Adrenal gland (tissue), 5 donors: ENCODE measurements around the gene ZNF697.
"Not testable (repeated sequence)": the region's sequence is repeated elsewhere in the genome, so short reads cannot be mapped to it uniquely, and the experiment has no call there.

Experiments used
- CTCF ChIP-seq, 6 experiments: fragments of 450-650 bp in 4 of 6; fragments of 200-600 bp in 2 of 6; sonication (generic) in 1 of 6; IDR thresholded peaks; 1 replicate in 5 of 6; 2 replicates in 1 of 6; pipeline versions ENCODE4 v1.5.1 to v1.8.0; 2016 to 2021; ENCODE audit warnings: antibody characterized with exemption in 6 of 6, mild to moderate bottlenecking in 2 of 6, moderate library complexity in 1 of 6
- POLR2A ChIP-seq, 2 donors: fragments of 450-650 bp; IDR thresholded peaks; one replicate each; pipeline ENCODE4 v1.6.1; 2017; ENCODE audit warnings: antibody characterized with exemption in 2 of 2, mild to moderate bottlenecking in 2 of 2, moderate library complexity in 1 of 2
- donor health status: DM: no; HTN: no; CAD: no.

- not testable (repeated sequence) for TF ChIP-seq CTCF, POLR2A (IDR thresholded peaks at IDR 0.05)
Observed at GRCh38 chr1:119615100-119615499, 33.0 kb downstream of the ZNF697 start.
